Endothelial cell of umbilical vein (primary cell): ENCODE results near the gene EPN3. TPM values are rescaled to one million over a fixed set of nuclear protein-coding genes. Genes with fewer than 3 reads are reported as not detected.

Experiments
- BruUV-seq: library from RNA; stranded (reverse); fragments of 400-500 nt; replicated peaks from 2 replicates; lab custom pipeline; 2021; lab: Mats Ljungman, UMichigan
- CTCF ChIA-PET: fragments of 300-600, 350-600 bp; sonication (Branson Sonifier 250); formaldehyde crosslinking; loops from one replicate; lab custom pipeline; 2021; ENCODE audit warnings: antibody characterized with exemption, inconsistent platforms; lab: Charles Lee
- POLR2A ChIA-PET: fragments of 300-600, 350-600 bp; sonication (Branson Sonifier 250); formaldehyde crosslinking; loops from one replicate; lab custom pipeline; 2021; ENCODE audit warnings: antibody characterized with exemption, inconsistent platforms; lab: Charles Lee
- DNase-seq: peaks from one replicate; pipeline ENCODE4 v3.0.0-alpha.2; 2011; ENCODE audit warnings: low read depth, low spot score
- FAIRE-seq: peaks from 2 replicates; lab custom pipeline; 2011; peaks lifted over from hg19 to GRCh38; lab: Jason Lieb, UNC
- H2AFZ ChIP-seq: 2 replicates; pipeline ENCODE4 v1.6.0; 2012; ENCODE audit warnings: low read depth, low read length, control low read depth, inconsistent platforms
- H3K27ac ChIP-seq: 2 replicates; pipeline ENCODE4 v1.5.1; 2011; ENCODE audit warnings: low read depth, mild to moderate bottlenecking, control low read depth, low read length, moderate library complexity; ENCODE audit not compliant: insufficient read depth
- H3K27me3 ChIP-seq, 2 experiments: 2 replicates each; pipeline versions ENCODE4 v1.6.0 to v1.6.1; 2011; ENCODE audit warnings: low read length in 2 of 2, mixed read lengths in 1 of 2; ENCODE audit not compliant: control insufficient read depth in 2 of 2, insufficient read depth in 2 of 2
- H3K36me3 ChIP-seq, 2 experiments: 2 replicates in 1 of 2; 3 replicates in 1 of 2; pipeline ENCODE4 v1.5.1; 2011; ENCODE audit warnings: low read length in 2 of 2, mild to moderate bottlenecking in 1 of 2, moderate library complexity in 1 of 2; ENCODE audit not compliant: control insufficient read depth in 2 of 2, insufficient read depth in 2 of 2; ENCODE audit errors: extremely low read depth in 1 of 2
- H3K4me1 ChIP-seq: 3 replicates; pipeline ENCODE4 v1.5.1; 2011; ENCODE audit warnings: mild to moderate bottlenecking, low read length; ENCODE audit not compliant: control insufficient read depth, insufficient read depth; ENCODE audit errors: extremely low read depth
- H3K4me2 ChIP-seq: 2 replicates; pipeline ENCODE4 v1.6.1; 2011; ENCODE audit warnings: low read length, control low read depth, mixed read lengths; ENCODE audit not compliant: insufficient read depth
- H3K4me3 ChIP-seq, 3 experiments: fragments of 200-600 bp in 1 of 3; sonication (generic), shearing (Covaris generic) in 1 of 3; replicated peaks in 1 of 3; 2 replicates each; pipeline ENCODE4 v1.5.1; 2011 to 2016; ENCODE audit warnings: control low read depth in 3 of 3, low read length in 3 of 3, mild to moderate bottlenecking in 2 of 3, inconsistent platforms in 1 of 3, low read depth in 1 of 3, moderate library complexity in 1 of 3; ENCODE audit not compliant: insufficient read depth in 1 of 3
- H3K79me2 ChIP-seq: 2 replicates; pipeline ENCODE4 v1.6.0; 2012; ENCODE audit warnings: low read length, inconsistent platforms; ENCODE audit not compliant: control insufficient read depth, insufficient read depth
- H3K9ac ChIP-seq: replicated peaks from 2 replicates; pipeline ENCODE3; 2011; ENCODE audit warnings: low read length, control low read depth; ENCODE audit not compliant: insufficient read depth; ENCODE audit errors: extremely low read depth
- H3K9me1 ChIP-seq: replicated peaks from 3 replicates; pipeline ENCODE4 v1.6.0; 2011; ENCODE audit warnings: mild to moderate bottlenecking, low read length; ENCODE audit not compliant: control insufficient read depth, insufficient read depth; ENCODE audit errors: extremely low read depth
- H3K9me3 ChIP-seq: replicated peaks from 2 replicates; pipeline ENCODE4 v1.5.1; 2012; ENCODE audit warnings: low read length, inconsistent platforms; ENCODE audit not compliant: control insufficient read depth, insufficient read depth
- H4K20me1 ChIP-seq: replicated peaks from 2 replicates; pipeline ENCODE3; 2011; ENCODE audit warnings: mild to moderate bottlenecking, low read length; ENCODE audit not compliant: control insufficient read depth, insufficient read depth; ENCODE audit errors: extremely low read depth
- CTCF ChIP-seq, 2 donors: IDR thresholded peaks; 1 replicate in 1 of 2; 2 replicates in 1 of 2; pipeline ENCODE4 v1.5.1; 2011; ENCODE audit warnings: low read length in 2 of 2, mild to moderate bottlenecking in 2 of 2, moderate library complexity in 2 of 2, control low read depth in 1 of 2, inconsistent platforms in 1 of 2, low read depth in 1 of 2; ENCODE audit not compliant: insufficient read depth in 1 of 2; ENCODE audit errors: extremely low read depth in 1 of 2
- EZH2 ChIP-seq: IDR thresholded peaks from 2 replicates; pipeline ENCODE4 v1.6.1; 2012; ENCODE audit warnings: borderline replicate concordance, low read depth, mild to moderate bottlenecking, moderate library complexity, low read length, inconsistent platforms; ENCODE audit not compliant: severe bottlenecking
- FOS ChIP-seq: IDR thresholded peaks from 2 replicates; pipeline ENCODE4 v1.6.1; 2011; ENCODE audit warnings: mild to moderate bottlenecking, low read length, moderate library complexity, borderline replicate concordance; ENCODE audit not compliant: insufficient read depth
- GATA2 ChIP-seq: IDR thresholded peaks from 2 replicates; pipeline ENCODE4 v1.7.0; 2011; ENCODE audit warnings: low read depth, mild to moderate bottlenecking, moderate library complexity, mixed read lengths, low read length; ENCODE audit not compliant: insufficient read length, insufficient read depth
- JUN ChIP-seq: IDR thresholded peaks from 2 replicates; pipeline ENCODE4 v1.6.1; 2011; ENCODE audit warnings: borderline replicate concordance, low read depth; ENCODE audit not compliant: insufficient read length, insufficient read depth
- MAX ChIP-seq: IDR thresholded peaks from 2 replicates; pipeline ENCODE4 v1.6.1; 2011; ENCODE audit not compliant: insufficient read depth, insufficient read length
- MYC ChIP-seq: IDR thresholded peaks from one replicate; pipeline ENCODE4 v1.6.1; 2011; ENCODE audit warnings: mild to moderate bottlenecking, low read depth, low read length
- POLR2A ChIP-seq: IDR thresholded peaks from 2 replicates; pipeline ENCODE4 v1.6.1; 2012; ENCODE audit warnings: low read depth, mild to moderate bottlenecking, control low read depth, low read length
- POLR2AphosphoS5 ChIP-seq: IDR thresholded peaks from 2 replicates; pipeline ENCODE4 v1.6.1; 2012; ENCODE audit warnings: low read depth, mild to moderate bottlenecking, control low read depth, low read length, moderate library complexity; ENCODE audit not compliant: insufficient read depth
- dilution Hi-C: fragments of 300-500 bp; cut with MboI; formaldehyde crosslinking; loops from one replicate; pipeline ENCODE4 v1.15.0; 2019; ENCODE audit warnings: low sequenced_read_pairs; ENCODE audit not compliant: extremely low pct_ligation_motif_present
- intact Hi-C: fragments of 100-400 bp; cut with micrococcal nuclease; formaldehyde crosslinking; loops from one replicate; pipeline ENCODE4 v1.10.0; 2022
- polyA plus RNA-seq, 4 experiments: library from polyadenylated mRNA; depleted of rRNA in 3 of 4; stranded (reverse) in 3 of 4; unstranded in 1 of 4; fragments of >200 nt; gene quantifications; 2 replicates each; pipeline versions ENCODE4 v1.2.1 to v1.2.3, GENCODE V29; 2011 to 2012; ENCODE audit warnings: missing spikeins in 1 of 4
- total RNA-seq: library from RNA; stranded (reverse); gene quantifications from 2 replicates; pipeline ENCODE4 v1.2.3, GENCODE V29; 2021

The EPN3 gene
- total and polyA plus RNA-seq, 2 donors (not counting 3 experiments of a cell fraction or from before 2014, with no cell fraction given) = not detected

- H3K4me2 ChIP-seq = no peak overlapping the region
- no peaks in the 10 kb centered on the region for H3K79me2 ChIP-seq
- ChIA-PET CTCF (interaction anchor here (0.9 to 1.2 kb wide), 3 partner anchors 9 to 32 kb away, joined by 4 read pairs; no protein-coding TSS in a partner anchor), POLR2A (no interaction called here)
- no peak overlapping the region for H3K4me3 ChIP-seq
- H3K9ac ChIP-seq = no peak overlapping the region
- no peak overlapping the region for H3K27ac ChIP-seq
- H3K36me3 ChIP-seq = no peaks in the 10 kb centered on the region
- H3K4me1 ChIP-seq = no peaks in the 10 kb centered on the region
- TF ChIP-seq FOS (no peak), EZH2 (no peak), POLR2A (no peak), JUN (no peak), CTCF (IDR thresholded peaks at IDR 0.05; ENCODE audit: extremely low read depth in 1 of 2, insufficient read depth in 1 of 2, low read depth in 1 of 2, low read length in 2 of 2) (no peak), GATA2 (no peak), MYC (no peak), MAX (no peak), POLR2AphosphoS5 (no peak)
- DNase-seq (no peak), FAIRE-seq (no peak)
- H3K9me3 ChIP-seq = no peaks in the 10 kb centered on the region
- dilution Hi-C loops = no loop called here
- BruUV-seq = no TSS peak
- H2AFZ ChIP-seq = no peak overlapping the region
- H3K9me1 ChIP-seq = no peaks in the 10 kb centered on the region
- H4K20me1 ChIP-seq = no peaks in the 10 kb centered on the region
- H3K27me3 ChIP-seq = peaks cover 0 to 6% of the 10 kb centered on the region in 2 experiments
- intact Hi-C loops = no loop called here
Observed at GRCh38 chr17:50582741-50583140, 50.2 kb downstream of the EPN3 start.
